HepG2 (cell line): Measurements from ENCODE around the gene IBTK.

Experiments
- ATF3 ChIP-seq: sonication (generic); formaldehyde crosslinking; IDR thresholded peaks from 2 replicates; pipeline ENCODE4 v1.4.0; 2020; ENCODE audit warnings: missing genetic modification reagents
- CTCF ChIP-seq: sonication (generic); formaldehyde crosslinking; IDR thresholded peaks from 2 replicates; pipeline ENCODE4 v1.5.0; 2020; ENCODE audit warnings: mild to moderate bottlenecking, missing genetic modification reagents, moderate library complexity
- FOSL1 ChIP-seq: sonication (generic); formaldehyde crosslinking; IDR thresholded peaks from 2 replicates; pipeline ENCODE4 v1.9.0; 2021; ENCODE audit warnings: missing genetic modification reagents, borderline replicate concordance
- GMEB1 ChIP-seq: sonication (generic); formaldehyde crosslinking; IDR thresholded peaks from 2 replicates; pipeline ENCODE4 v1.5.1; 2020; ENCODE audit warnings: missing genetic modification reagents, mild to moderate bottlenecking, borderline replicate concordance
- RFX5 ChIP-seq: IDR thresholded peaks from 2 replicates; pipeline ENCODE4 v1.6.1; 2011; ENCODE audit warnings: low read depth, low read length, improper control_type of control experiment

GRCh38 chr6:82205930-82206392 lies 41.6 kb downstream of the IBTK start:
- TF ChIP-seq FOSL1 (CRISPR knock-in tag) (no peak), RFX5 (no peak), CTCF (CRISPR knock-in tag) (no peak), ATF3 (no peak), GMEB1 (CRISPR knock-in tag) (no peak)
